ENCODE measurements around the gene ARHGEF9.

Gene ARHGEF9

GRCh38 chrX:63740382-63740781 lies 44.6 kb downstream of the ARHGEF9 start:
- Histone ChIP-seq H3K27ac (ENCODE audit: low read length) (peak overlapping the region; percentile 46; the same call in 1 of the 2 replicates), H4K20me1 (ENCODE audit: insufficient read depth, low read length) (no peaks in the 10 kb centered on the region), H3K9me2 (replicated peaks; ENCODE audit: insufficient read depth, low read length) (no peaks in the 10 kb centered on the region), H3K4me2 (ENCODE audit: low read depth, low read length) (no peak overlapping the region), H3K36me3 (replicated peaks; ENCODE audit: insufficient read depth, low read length) (no peaks in the 10 kb centered on the region), H3K4me1 (ENCODE audit: low read length) (peaks cover 48% of the 10 kb centered on the region), H3F3A (ENCODE audit: insufficient read depth, low read length) (peaks cover 4% of the 10 kb centered on the region; the same call in 1 of the 2 replicates), H3K9ac (ENCODE audit: low read length) (no peak overlapping the region), H3K79me2 (ENCODE audit: low read length) (0 out of 2 replicates have a peak, but pooled peaks cover 3% of the 10 kb centered on the region), H3K9me3 (replicated peaks; ENCODE audit: insufficient read depth, low read length) (no peaks in the 10 kb centered on the region), H3K27me3 (replicated peaks; ENCODE audit: insufficient read depth, low read length) (no peaks in the 10 kb centered on the region), H3K4me3 (ENCODE audit: low read length) (no peak overlapping the region), H2AFZ (ENCODE audit: low read length) (no peak overlapping the region)
- TF ChIP-seq CTCF (IDR thresholded peaks at IDR 0.05; ENCODE audit: low read length) = no peak
- TF ChIP-seq EZH2phosphoT487 (IDR thresholded peaks at IDR 0.05; ENCODE audit: low read length) = no peak
- TF ChIP-seq EZH2 (optimal IDR thresholded peaks at IDR 0.05; ENCODE audit: low read depth, low read length) = no peak
- peak; percentile 60 for DNase-seq

- Histone ChIP-seq H3K27ac (ENCODE audit: low read length) (peak overlapping the region; percentile 46; the same call in 1 of the 2 replicates), H3K9me3 (replicated peaks; ENCODE audit: insufficient read depth, low read length) (no peaks in the 10 kb centered on the region), H3K4me1 (ENCODE audit: low read length) (peaks cover 48% of the 10 kb centered on the region), H3K36me3 (replicated peaks; ENCODE audit: insufficient read depth, low read length) (no peaks in the 10 kb centered on the region), H3K9me2 (replicated peaks; ENCODE audit: insufficient read depth, low read length) (no peaks in the 10 kb centered on the region), H3K9ac (ENCODE audit: low read length) (no peak overlapping the region), H4K20me1 (ENCODE audit: insufficient read depth, low read length) (no peaks in the 10 kb centered on the region), H3K79me2 (ENCODE audit: low read length) (0 out of 2 replicates have a peak, but pooled peaks cover 3% of the 10 kb centered on the region), H3F3A (ENCODE audit: insufficient read depth, low read length) (peaks cover 4% of the 10 kb centered on the region; the same call in 1 of the 2 replicates), H3K27me3 (replicated peaks; ENCODE audit: insufficient read depth, low read length) (no peaks in the 10 kb centered on the region), H3K4me3 (ENCODE audit: low read length) (no peak overlapping the region), H3K4me2 (ENCODE audit: low read depth, low read length) (no peak overlapping the region), H2AFZ (ENCODE audit: low read length) (no peak overlapping the region)
- DNase-seq = no peak
- TF ChIP-seq CTCF (IDR thresholded peaks at IDR 0.05; ENCODE audit: low read length) (peak; percentile 34; the same call in 1 of the 2 replicates), EZH2 (optimal IDR thresholded peaks at IDR 0.05; ENCODE audit: low read depth, low read length) (no peak)
These were observed 45.1 kb downstream of the ARHGEF9 start for GRCh38 chrX:63739885-63740284.

GRCh38 chrX:63738696-63739095 lies 46.3 kb downstream of the ARHGEF9 start:
- Histone ChIP-seq H3K9ac (ENCODE audit: low read length) (no peak overlapping the region), H3K4me1 (ENCODE audit: low read length) (peaks cover 48% of the 10 kb centered on the region), H3K27ac (ENCODE audit: low read length) (peak overlapping the region; percentile 17; the same call in 1 of the 2 replicates), H3K4me3 (ENCODE audit: low read length) (no peak overlapping the region), H4K20me1 (ENCODE audit: insufficient read depth, low read length) (no peaks in the 10 kb centered on the region), H3K9me3 (replicated peaks; ENCODE audit: insufficient read depth, low read length) (no peaks in the 10 kb centered on the region), H3F3A (ENCODE audit: insufficient read depth, low read length) (peaks cover 4% of the 10 kb centered on the region; the same call in 1 of the 2 replicates), H3K4me2 (ENCODE audit: low read depth, low read length) (peak overlapping the region; percentile 42), H3K79me2 (ENCODE audit: low read length) (0 out of 2 replicates have a peak, but pooled peaks cover 3% of the 10 kb centered on the region), H3K9me2 (replicated peaks; ENCODE audit: insufficient read depth, low read length) (no peaks in the 10 kb centered on the region), H2AFZ (ENCODE audit: low read length) (no peak overlapping the region), H3K27me3 (replicated peaks; ENCODE audit: insufficient read depth, low read length) (no peaks in the 10 kb centered on the region), H3K36me3 (replicated peaks; ENCODE audit: insufficient read depth, low read length) (no peaks in the 10 kb centered on the region)
- DNase-seq = peak; percentile 41
- TF ChIP-seq EZH2phosphoT487 (IDR thresholded peaks at IDR 0.05; ENCODE audit: low read length) (no peak), EZH2 (optimal IDR thresholded peaks at IDR 0.05; ENCODE audit: low read depth, low read length) (no peak), CTCF (IDR thresholded peaks at IDR 0.05; ENCODE audit: low read length) (no peak)
